Activated CD8-positive, alpha-beta memory T cell treated with anti-CD3 and anti-CD28 coated beads for 48 hours (primary cell): Measurements from ENCODE around the gene AFF1.
"Not testable (repeated sequence)": the region's sequence is repeated elsewhere in the genome, so short reads cannot be mapped to it uniquely, and the experiment has no call there.

ENCODE experiments used
- DNase-seq, 3 experiments: peaks; one replicate each; pipeline ENCODE4 v3.0.0-alpha.2; 2020; ENCODE audit warnings: low read depth in 2 of 3, low spot score in 2 of 3

The AFF1 gene

GRCh38 chr4:86975927-86976326, 41.1 kb downstream of the AFF1 start:
- DNase-seq = no peak

- DNase-seq = no peak
Observed at GRCh38 chr4:86976801-86977485, 42.1 kb downstream of the AFF1 start.

GRCh38 chr4:86977621-86978184, 42.9 kb downstream of the AFF1 start:
- DNase-seq = no peak

GRCh38 chr4:86978709-86979108, 43.9 kb downstream of the AFF1 start:
- DNase-seq = no peak

GRCh38 chr4:86980230-86980629, 45.4 kb downstream of the AFF1 start:
- DNase-seq = no peak

- no peak for DNase-seq
Observed at GRCh38 chr4:86981789-86982188, 47.0 kb downstream of the AFF1 start.

- not testable (repeated sequence) for DNase-seq
Observed at GRCh38 chr4:86985852-86986251, 51.0 kb downstream of the AFF1 start.

GRCh38 chr4:86989658-86990057, 54.8 kb downstream of the AFF1 start:
- DNase-seq = not testable (repeated sequence)

GRCh38 chr4:86990510-86990909, 55.7 kb downstream of the AFF1 start:
- no peak for DNase-seq

GRCh38 chr4:86991994-86992393, 57.2 kb downstream of the AFF1 start:
- no peak for DNase-seq

- DNase-seq = no peak
Observed at GRCh38 chr4:86993909-86994681, 59.3 kb downstream of the AFF1 start.

- no peak for DNase-seq
Observed at GRCh38 chr4:86994686-86995085, 59.9 kb downstream of the AFF1 start.

- not testable (repeated sequence) for DNase-seq
Observed at GRCh38 chr4:86996510-86996909, 61.7 kb downstream of the AFF1 start.

GRCh38 chr4:86999136-86999643, 64.4 kb downstream of the AFF1 start:
- no peak for DNase-seq

GRCh38 chr4:87002682-87003043, 67.9 kb downstream of the AFF1 start:
- DNase-seq = no peak

GRCh38 chr4:87003266-87003665, 68.5 kb downstream of the AFF1 start:
- no peak for DNase-seq

- DNase-seq = no peak
Observed at GRCh38 chr4:87005369-87005689, 70.5 kb downstream of the AFF1 start.

GRCh38 chr4:87005690-87006425, 71.0 kb downstream of the AFF1 start:
- DNase-seq = peak in 1 of 3 experiments; percentile 11

GRCh38 chr4:87006426-87006675, 71.5 kb downstream of the AFF1 start:
- DNase-seq = no peak

GRCh38 chr4:87006676-87007527, 72.1 kb downstream of the AFF1 start:
- DNase-seq = peak; percentile 73 to 78 (median 77)
